Measurements from ENCODE around the gene ALOX15B.

- no peak for TF ChIP-seq MYNN (CRISPR knock-in tag; IDR thresholded peaks at IDR 0.05; ENCODE audit: low read depth)
- TF ChIP-seq CTCF (CRISPR knock-in tag; IDR thresholded peaks at IDR 0.05), result no peak
- no peak for TF ChIP-seq TFAP4 (IDR thresholded peaks at IDR 0.05; ENCODE audit: borderline replicate concordance, low read depth)
These were observed 9.9 kb downstream of the ALOX15B start for GRCh38 chr17:8048736-8049135.
